ENCODE measurements around the gene DGKB. TPM values are rescaled to one million over a fixed set of nuclear protein-coding genes. Genes with fewer than 3 reads are reported as not detected.

Gene DGKB
- polyA plus RNA-seq, 1 of the 3 experiments (the other 2 are of a cell fraction): 2.1 TPM

- no peak for DNase-seq
- H3K9me3 ChIP-seq: no peaks in the 10 kb centered on the region
Measured at GRCh38 chr7:14377646-14378266, 524.8 kb downstream of the DGKB start.

More at GRCh38 chr7:14377646-14378266, 524.8 kb downstream of the DGKB start:
- no peaks in the 10 kb centered on the region for H3K9me2 ChIP-seq
- peak overlapping the region; percentile 5; the same call in 1 of the 2 replicates for H2AFZ ChIP-seq (ENCODE audit: low read depth)
- 85% methylated on average over 4 of the region's 4 CpGs for WGBS (ENCODE audit: low lambda C conversion rate)
- H3K9ac ChIP-seq: no peak overlapping the region
- H3K4me2 ChIP-seq: no peak overlapping the region
- H3K4me1 ChIP-seq (ENCODE audit: control insufficient read depth in 1 of 2, insufficient read depth in 2 of 2, low read depth in 1 of 2, low read length in 1 of 2): no peaks in the 10 kb centered on the region; a peak in 1 of 4 replicates
- H3F3A ChIP-seq (replicated peaks; ENCODE audit: insufficient read depth): no peaks in the 10 kb centered on the region
- ChIA-PET POLR2A (no interaction called here), CTCF (interaction anchor here (1.4 kb wide), 1 partner anchor 388 kb away, joined by 4 read pairs; the partner anchor contains the start of gene ETV1)
- H3K4me3 ChIP-seq (ENCODE audit: low read depth in 2 of 2, low read length in 1 of 2): no peak overlapping the region
- H3K36me3 ChIP-seq (replicated peaks in 1 of 2; ENCODE audit: control insufficient read depth in 1 of 2, insufficient read depth in 2 of 2, low read length in 1 of 2): no peaks in the 10 kb centered on the region
- H3K27me3 ChIP-seq (ENCODE audit: insufficient read depth): no peaks in the 10 kb centered on the region
- H3K79me2 ChIP-seq (ENCODE audit: insufficient read depth): no peaks in the 10 kb centered on the region
- no peak overlapping the region for H3K27ac ChIP-seq (ENCODE audit: low read depth in 2 of 2, low read length in 1 of 2)
- H4K20me1 ChIP-seq (ENCODE audit: insufficient read depth): no peaks in the 10 kb centered on the region
- TF ChIP-seq USF1 (IDR thresholded peaks at IDR 0.05; ENCODE audit: borderline replicate concordance, low read depth) (no peak), RCOR1 (IDR thresholded peaks at IDR 0.05; ENCODE audit: low read length) (no peak), CHD2 (IDR thresholded peaks at IDR 0.05; ENCODE audit: low read length, partially characterized antibody) (no peak), MXI1 (IDR thresholded peaks at IDR 0.05; ENCODE audit: low read depth, low read length) (no peak), SMC3 (IDR thresholded peaks at IDR 0.05; ENCODE audit: low read depth, low read length) (no peak), PBX3 (IDR thresholded peaks at IDR 0.05) (no peak), NRF1 (IDR thresholded peaks at IDR 0.05; ENCODE audit: low read depth, low read length) (no peak), TCF12 (IDR thresholded peaks at IDR 0.05) (no peak), FOXM1 (IDR thresholded peaks at IDR 0.05; ENCODE audit: low read depth) (no peak), USF2 (IDR thresholded peaks at IDR 0.05; ENCODE audit: borderline replicate concordance, low read depth, low read length) (no peak), TEAD4 (IDR thresholded peaks at IDR 0.05; ENCODE audit: borderline replicate concordance, insufficient read depth) (no peak), YY1 (IDR thresholded peaks at IDR 0.05; ENCODE audit: low read depth) (no peak), SIN3A (IDR thresholded peaks at IDR 0.05; ENCODE audit: borderline replicate concordance, low read depth, low read length) (no peak), CTCF (IDR thresholded peaks at IDR 0.05) (no peak), RAD21 (IDR thresholded peaks at IDR 0.05; ENCODE audit: low read length) (no peak), GATA2 (CRISPR knock-in tag; IDR thresholded peaks at IDR 0.05) (no peak), IRF3 (IDR thresholded peaks at IDR 0.05; ENCODE audit: low read depth, low read length) (no peak), REST (IDR thresholded peaks at IDR 0.05; ENCODE audit: low read depth, low read length) (no peak), FOSL2 (IDR thresholded peaks at IDR 0.05; ENCODE audit: borderline replicate concordance, low read depth) (no peak), RXRA (IDR thresholded peaks at IDR 0.05; ENCODE audit: borderline replicate concordance, low read depth) (no peak)

All from SK-N-SH (cell line).